GM21528 (cell line): Measurements from ENCODE around the gene HERC2.
"Not testable (repeated sequence)": the region's sequence is repeated elsewhere in the genome, so short reads cannot be mapped to it uniquely, and the experiment has no call there.

Experiments
- ATAC-seq: cut with Tn5 transposase; IDR thresholded peaks from one replicate; pipeline ENCODE4 v1.9.1; 2021; ENCODE audit warnings: mild to moderate bottlenecking, moderate library complexity; ENCODE audit not compliant: unreplicated experiment, low FRiP score

The HERC2 gene

DNA sequence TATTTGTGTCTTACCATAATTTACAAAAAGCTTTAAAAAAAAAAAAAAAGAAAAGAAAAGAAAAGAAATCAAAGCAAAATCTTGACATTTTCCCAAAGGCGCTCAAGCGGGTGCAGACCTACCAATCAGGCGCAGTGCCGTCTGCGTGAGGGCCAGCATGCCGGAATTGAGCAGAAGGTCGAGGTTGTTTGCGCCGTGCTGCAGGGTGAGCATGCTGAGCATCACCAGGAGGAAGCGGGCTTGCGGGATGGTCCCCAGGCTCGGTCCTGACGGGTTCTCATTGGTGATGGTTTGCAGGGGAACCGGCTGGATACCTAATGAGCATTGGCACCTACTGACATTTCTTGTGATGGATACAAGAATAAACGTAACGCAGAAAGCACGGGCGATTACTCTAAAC lies 93.9 kb downstream of the HERC2 start:
- no peak for ATAC-seq

DNA sequence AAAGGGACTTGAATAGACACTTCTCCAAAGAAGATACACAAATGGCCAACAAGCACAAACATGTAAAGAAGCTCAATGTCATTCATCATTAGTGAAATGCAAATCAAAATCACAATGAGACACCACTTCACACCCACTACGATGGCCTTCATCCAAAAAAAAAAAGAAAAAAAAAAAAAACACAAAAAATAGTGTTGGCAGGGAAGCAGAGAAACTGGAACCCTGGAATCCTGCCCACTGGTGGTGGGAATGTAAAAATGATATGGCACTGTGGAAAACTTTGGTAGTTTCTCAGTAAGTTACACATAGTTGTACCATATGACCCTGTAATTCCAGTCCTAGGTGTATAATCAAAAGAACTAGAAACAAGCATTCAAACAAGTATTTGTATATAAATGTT lies 94.7 kb downstream of the HERC2 start:
- not testable (repeated sequence) for ATAC-seq

DNA sequence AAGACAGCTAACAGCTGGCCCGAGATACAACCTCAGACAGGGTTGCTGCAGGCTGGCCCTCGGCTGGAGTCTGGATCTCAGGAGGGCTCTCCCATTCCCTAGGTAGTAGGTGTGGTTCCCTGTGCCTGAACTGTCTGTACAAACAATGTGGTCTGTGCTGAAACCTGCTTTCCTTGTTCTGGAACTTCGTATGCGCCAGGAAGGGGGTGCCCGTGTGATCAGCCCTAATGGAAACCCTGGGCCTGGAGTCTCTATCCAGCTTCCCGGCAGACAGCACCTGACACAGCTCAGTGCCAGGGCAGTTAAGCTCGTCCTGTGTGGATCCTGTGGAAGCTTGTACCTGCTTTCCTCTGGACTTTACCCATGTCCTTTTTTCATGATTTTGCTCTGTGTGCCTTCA lies 99.4 kb downstream of the HERC2 start:
- ATAC-seq: not testable (repeated sequence)

DNA sequence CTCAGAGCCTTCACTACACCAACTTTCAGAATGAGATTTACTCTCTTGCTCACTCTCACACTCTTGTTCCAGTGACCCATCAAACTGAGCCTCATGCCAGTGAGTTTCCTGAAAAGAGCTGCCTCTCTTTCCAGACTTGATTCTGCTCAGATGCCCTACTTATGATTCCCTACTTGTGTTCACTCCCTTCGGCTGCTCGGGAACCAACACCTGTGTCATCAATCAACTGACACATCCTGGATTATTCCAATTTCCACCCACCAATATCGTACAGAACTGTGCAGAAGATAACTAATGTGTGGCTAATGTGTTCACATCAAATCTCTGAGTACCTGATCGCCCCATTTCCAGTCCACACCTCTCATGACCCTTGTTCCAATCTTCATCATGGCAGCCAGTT lies 100.3 kb downstream of the HERC2 start:
- not testable (repeated sequence) for ATAC-seq

DNA sequence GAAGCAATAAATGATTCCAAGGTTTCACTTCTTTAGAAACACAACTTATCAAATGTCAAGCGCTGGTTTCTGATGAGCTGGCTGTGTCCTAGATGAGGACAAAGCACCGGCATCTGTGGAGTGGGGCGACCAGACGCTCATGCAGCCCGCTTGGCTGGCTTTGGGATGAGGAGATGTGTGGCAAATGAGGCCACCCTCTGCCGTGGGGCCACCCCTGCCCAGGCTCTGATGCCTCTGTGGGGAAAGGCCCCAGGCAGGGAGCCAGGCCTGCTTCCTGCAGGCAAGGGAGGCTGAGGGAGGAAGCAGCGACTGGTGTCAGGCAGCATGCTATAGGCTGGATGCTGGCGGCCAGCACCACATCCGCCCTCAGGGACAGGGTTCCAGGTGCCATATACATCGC lies 102.9 kb downstream of the HERC2 start:
- no peak for ATAC-seq

DNA sequence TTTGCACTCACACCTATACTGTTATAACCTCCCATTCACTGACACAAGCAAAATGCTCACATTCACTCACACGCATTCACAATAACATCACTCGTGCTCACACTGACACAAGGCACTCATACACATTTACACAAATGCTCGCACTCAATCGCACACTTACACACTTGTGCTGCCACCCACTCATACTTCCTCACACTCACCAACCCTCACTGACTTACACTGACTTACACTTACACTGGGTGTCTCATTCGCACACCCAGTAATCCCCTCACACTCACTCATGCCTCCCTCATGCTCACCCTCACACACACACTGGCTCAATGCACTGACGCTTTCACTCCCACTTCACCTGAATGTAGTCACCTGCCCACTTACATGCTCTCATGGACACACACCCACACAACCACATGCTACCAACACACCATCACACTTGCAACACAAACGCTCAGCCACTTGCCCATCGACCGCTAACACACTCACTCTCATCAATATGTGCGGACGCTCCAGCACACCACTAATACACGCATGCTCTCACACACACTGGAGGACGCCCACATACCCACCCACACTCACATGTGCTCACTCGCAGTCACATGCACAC lies 104.9 kb downstream of the HERC2 start:
- not testable (repeated sequence) for ATAC-seq

DNA sequence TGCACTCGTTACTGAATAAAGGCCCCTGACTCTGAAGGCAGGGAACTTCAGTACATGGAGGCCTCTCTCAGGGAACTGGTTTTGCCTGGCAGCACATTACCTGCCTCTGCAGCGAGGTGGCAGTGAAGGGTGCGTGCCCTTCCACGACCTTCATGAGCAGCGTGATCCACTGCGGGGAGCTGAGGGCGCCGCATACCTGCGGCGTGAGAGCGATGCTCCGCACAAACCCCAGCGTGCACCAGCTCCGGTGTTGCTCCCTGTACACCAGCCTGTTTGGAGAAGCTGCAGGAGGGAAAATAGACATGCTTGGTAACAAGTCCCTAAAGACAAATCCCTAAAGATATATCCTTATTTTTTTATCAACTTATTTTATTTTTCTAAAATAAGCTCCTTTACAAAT lies 106.5 kb downstream of the HERC2 start:
- not testable (repeated sequence) for ATAC-seq

DNA sequence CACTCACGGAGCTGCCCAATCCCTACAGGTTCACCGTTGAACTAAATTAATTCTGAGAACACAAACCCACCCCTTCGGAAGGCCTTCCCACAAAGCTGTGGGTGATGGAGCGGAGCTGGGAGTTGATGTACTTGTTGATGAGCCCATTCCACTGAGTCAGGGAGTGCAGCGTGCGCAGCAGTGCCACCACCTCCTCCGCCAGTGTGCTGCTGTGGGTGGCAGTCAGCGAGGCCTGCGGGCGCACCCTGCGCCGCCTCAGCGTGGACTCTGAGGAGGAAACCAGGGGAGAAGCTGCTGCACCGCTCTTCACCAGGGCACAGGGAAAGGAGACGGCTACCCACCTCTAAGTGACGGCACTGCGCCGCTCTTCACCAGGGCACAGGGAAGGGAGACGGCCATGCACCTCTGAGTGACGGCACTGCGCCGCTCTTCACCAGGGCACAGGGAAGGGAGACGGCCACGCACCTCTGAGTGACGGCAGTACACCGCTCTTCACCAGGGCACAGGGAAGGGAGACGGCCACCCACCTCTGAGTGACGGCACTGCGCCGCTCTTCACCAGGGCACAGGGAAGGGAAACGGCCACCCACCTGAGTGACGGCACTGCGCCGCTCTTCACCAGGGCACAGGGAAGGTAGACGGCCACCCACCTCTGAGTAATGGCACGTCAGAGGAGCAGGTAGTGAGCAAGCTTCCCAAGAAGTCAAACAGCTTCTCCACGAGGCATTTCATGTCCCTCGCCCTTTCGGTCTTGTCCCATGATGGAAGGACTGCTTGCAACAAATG lies 107.8 kb downstream of the HERC2 start:
- ATAC-seq: not testable (repeated sequence)

DNA sequence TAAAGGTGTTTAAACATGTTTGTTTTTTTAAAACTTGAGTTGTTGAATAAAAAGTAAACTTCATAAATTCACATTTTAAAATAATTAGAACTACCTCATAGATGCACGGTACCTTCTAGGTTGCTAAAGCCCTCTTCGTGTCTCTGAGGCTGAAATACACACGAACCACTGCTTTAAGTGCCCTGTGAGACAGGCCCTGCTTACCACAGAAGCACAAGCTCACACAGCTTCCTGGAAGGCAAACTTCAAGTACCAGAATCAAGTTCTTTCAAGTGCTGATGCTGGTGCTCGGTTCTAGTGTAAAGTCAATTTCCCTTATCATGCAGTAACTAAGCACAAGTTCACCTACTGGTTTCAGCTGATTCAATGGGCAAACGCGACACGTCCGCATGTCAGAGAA lies 108.6 kb downstream of the HERC2 start:
- not testable (repeated sequence) for ATAC-seq

DNA sequence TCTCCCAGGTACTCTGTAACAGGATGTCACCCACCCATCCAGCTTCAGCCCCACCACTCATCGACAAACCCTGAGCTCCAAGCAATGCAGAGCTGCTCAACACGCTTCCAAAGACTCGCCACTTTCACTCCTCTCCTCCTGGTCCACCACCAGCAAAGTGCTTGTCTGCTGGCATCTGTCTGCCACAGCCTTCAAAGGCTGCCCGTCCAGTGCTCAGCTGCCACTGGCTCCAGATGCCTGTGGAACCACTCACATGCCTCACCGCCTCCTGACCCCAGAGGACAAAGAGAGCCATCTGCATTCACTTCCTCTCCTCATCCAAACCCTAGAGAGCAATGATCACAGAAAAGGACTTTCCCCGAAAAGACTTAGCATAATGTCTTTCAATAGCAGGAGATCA lies 113.4 kb downstream of the HERC2 start:
- ATAC-seq: no peak

DNA sequence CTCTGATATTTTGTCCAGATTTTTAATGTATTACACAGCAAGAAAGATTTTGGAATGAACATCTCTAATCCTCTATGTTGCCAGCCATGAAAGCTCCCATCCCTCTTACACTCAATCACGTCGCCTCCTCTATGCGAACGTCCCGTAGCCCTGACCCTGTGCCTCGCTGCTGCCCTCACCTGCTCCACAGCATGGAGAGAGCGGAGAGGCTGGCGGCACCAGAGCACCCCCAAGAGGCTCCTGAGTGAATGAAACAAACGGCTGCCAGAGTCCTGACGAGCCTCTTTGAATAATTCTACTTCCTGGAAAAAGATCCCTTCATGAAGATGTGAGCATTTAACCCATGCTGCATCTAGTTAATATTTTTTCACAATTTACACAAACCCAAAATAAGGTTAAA lies 116.3 kb downstream of the HERC2 start:
- not testable (repeated sequence) for ATAC-seq

DNA sequence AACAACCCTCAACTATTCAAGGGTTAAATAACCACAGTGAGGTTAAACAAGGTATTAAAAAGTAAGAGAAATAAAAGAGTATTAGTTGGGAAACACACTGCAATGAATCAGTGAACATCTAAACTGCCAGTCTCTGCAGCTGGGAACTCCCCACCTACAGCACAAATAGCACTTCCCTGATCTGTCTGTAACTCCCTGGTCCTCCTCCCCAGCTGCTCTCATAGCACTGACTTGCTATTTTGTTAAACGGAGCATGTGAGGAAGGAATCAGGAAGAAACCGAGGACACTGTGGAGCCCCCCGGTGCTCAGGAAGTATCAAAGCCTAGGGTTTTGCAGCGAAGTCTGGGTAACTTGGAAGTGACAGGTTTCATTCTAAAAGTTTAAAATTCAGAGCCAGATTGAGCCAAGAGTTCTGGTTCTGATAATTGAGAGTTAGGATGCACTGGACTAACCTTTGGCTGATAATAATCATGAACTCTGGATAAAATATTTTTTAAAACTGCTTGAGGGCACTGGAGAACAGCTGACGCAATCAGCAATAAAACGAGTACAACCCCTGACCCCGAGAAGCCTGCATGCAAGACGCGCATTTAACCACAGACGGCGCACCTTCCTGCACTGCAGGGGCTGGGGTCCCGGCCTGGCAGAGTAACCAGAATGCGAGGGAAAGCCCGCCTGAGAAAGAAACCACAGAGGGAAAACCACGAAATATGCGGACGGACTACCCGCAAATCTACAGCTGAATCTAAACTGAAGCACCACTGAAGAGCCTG lies 118.7 kb downstream of the HERC2 start:
- ATAC-seq: not testable (repeated sequence)

DNA sequence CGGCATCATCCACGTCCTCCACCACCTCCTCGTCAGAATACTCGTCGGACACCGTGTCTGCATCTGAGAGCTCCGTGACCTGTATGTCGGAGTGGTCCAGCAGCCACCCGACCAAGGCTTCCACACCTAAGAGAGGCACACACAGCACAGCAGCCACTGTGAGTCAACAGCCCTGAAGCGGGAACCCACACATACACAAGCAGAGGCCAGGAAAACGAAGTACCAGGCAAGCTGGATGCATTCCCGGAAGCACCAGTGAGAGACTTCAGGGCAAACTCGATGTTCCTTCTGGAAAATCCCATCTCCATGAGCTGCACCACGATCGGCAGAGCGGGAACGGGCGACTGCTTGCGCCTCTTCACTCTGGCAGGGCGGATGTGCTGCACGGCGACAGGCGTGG lies 119.9 kb downstream of the HERC2 start:
- not testable (repeated sequence) for ATAC-seq

DNA sequence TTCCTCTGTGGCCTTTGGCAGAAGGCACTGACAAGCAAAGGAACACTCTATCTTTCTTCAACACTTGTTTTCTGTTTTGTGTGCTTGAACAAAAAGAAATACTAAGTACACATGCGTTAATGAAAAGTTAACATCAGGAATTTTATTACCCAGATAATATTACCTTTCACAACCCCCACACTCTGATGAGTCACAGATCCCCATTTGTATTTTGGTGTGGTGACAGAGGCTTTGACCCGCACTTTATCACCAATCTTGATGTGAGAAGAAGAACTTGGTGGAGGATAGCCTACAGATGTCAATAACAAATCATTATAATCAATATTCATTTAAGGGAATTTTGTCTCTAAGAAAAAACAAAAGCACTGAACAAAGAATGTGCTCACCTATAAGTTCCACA lies 123.8 kb downstream of the HERC2 start:
- not testable (repeated sequence) for ATAC-seq

DNA sequence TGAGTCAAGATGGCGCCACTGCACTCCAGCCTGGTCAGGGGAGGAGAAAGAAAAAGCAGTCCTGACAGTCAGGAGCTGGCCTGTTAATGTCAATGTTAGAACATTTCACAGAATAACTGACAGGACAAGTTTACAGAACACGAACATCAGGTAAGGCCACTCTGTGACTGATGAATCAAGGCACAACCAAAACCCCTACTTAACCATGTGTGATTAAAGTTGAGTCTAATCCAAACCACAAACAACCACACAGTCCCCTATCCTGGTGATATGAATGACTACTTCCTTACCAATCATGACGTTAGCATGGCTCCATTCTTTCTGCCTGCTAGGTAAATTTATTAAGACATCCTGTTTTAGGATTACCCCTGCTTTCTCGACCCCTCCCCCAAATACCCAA lies 124.3 kb downstream of the HERC2 start:
- not testable (repeated sequence) for ATAC-seq

DNA sequence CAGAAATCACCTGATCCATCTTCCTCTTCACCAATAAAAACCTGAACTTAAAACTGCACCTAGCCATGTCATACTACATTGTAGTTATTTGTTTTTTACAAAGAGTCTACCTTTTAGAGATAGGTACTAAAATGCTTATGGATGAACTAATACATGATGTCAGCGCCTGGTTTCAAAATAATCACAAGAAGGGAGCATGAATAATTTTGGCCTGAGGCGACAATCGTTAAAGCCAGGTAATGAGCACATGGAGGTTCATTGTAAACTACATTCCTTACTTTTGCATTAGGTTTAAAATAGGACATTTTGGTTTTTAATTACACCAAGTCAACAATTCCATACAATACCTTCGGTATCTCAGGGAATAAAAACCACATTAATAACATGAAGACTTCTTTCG lies 125.4 kb downstream of the HERC2 start:
- ATAC-seq: not testable (repeated sequence)

DNA sequence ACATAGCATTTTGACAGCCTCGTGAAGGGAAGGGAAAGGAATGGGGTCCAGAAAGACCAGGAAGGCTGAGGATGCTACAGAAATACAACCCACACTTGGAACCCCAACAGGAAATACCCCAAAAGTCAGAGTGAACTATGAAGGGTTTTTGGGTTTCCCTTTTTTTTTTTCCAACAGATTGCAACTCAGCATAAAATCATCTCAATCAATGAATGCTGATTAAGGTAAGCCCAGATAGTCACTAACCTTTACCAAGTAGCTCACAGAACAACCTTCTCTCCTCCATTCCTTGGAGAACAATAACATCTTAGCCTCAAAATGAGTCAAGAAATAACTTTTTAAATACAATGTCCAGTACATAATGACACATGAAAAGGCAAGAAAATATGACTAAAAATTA lies 129.2 kb downstream of the HERC2 start:
- no peak for ATAC-seq

DNA sequence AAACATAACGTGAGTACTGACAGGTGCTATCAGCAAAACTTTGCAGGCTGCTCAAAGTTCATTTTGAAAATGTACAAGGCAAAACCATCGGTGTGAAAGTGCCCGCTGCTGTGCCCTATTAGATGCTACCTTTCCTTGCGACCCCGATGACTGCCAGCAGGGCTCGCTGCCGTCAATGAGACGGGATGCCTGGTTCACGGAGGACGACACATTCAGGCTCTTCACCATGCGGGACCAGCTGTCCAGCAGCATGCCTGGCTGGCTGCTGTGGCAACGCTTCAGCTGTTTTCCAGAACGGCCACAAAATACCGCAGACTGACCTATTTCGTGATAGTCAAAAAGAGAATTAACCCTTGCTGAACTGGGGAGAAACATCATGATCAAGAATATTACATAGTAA lies 130.1 kb downstream of the HERC2 start:
- no peak for ATAC-seq

DNA sequence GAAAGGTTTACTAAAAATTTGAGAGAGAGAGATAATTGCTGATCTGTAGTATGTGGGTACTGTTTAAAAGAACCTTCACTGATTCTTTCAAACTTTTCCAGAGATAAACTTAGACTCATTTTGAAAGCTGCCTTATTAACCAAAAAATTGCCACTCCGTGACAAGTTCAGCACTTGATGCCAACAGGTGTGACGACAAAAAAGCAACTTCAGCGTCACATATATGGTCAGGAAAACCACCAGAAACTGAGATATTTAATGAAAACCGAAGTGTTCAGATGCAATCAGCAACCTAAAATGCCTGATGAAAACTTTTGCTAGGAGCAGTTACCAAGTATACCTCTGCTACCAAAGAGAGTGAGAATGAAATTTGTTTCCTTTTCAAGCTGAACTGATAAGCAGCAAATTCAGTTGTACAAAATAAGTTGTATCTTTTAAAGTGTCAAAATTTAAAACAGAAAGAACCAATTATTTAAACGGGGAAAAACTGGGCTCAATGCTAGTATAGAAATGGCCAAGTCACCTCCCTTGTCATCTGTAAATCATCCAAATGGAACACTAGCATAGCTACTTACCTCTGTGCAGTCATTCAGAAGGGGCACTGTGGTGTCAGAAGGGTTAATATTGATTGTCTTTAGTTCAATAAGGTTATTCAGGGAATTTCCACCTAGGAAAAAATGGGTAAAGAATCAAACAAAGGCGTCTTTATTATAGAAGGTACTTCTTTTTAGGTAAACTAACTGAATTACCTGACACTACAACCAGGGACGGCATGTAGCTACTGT lies 131.4 kb downstream of the HERC2 start:
- ATAC-seq: no peak

DNA sequence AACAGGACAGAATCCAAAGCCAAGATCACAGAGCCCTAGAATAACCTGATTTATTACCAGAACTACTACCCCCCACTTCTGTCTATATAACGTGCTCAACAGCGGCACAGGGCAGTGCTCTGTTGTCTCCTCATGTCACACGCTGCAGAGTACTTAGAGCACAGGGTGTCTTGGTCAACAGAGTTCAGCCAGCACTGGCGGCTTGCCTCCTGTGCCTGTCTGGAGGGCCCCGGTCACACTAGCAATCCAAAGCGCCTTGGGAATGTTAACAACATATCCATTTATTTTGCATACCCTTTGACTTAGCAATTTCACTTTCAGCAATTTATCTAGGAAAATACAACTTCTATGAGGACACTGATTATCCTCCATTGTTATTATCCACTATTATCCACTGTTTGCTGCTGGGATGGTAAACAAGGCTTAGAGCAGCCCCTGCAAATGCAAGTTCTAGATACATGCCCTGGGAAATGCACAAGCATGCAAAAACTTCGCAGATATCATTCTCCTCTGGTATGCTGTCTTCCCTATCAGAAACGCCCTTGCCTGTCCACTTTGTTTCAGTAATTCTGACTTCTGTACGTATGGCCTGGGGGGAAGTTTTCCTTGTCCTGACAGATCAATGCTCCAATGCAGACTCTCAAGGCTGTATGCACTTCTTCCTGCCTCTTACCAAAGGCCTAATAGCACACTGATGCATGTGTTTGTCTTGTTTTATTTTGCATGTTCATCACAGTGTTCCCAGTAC lies 136.7 kb downstream of the HERC2 start:
- ATAC-seq: no peak
